Amniotic epithelial cell (primary cell): Measurements from ENCODE around the gene SLC45A1.

Experiments used
- DNase-seq: peaks from one replicate; pipeline ENCODE4 v3.0.0-alpha.2; 2010; ENCODE audit warnings: low read depth

The SLC45A1 gene

DNA sequence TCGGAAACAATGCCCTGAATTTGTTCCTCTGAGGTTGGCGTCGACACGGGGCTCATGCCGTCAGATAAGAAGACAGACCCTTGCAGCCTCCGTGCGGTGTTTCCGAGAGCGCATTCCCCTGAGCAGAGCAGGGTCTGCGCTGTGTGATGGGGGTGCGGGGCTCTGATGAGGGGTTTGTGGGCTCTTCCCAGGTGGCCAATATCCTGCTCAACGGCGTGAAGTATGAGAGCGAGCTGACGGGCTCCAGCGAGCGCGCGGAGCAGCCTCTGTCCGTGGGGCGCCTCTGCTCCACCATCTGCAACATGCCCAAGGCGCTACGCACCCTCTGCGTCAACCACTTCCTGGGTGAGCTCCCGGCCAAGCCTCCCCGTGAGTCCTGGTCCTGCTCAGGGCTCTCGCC lies 17.3 kb downstream of the SLC45A1 start:
- DNase-seq: no peak

GRCh38 chr1:8337776-8338525 lies 20.0 kb downstream of the SLC45A1 start:
- no peak for DNase-seq

- no peak for DNase-seq
Measured at GRCh38 chr1:8338526-8339202, 20.8 kb downstream of the SLC45A1 start.

- DNase-seq: no peak
Measured at GRCh38 chr1:8339203-8339600, 21.3 kb downstream of the SLC45A1 start.

DNA sequence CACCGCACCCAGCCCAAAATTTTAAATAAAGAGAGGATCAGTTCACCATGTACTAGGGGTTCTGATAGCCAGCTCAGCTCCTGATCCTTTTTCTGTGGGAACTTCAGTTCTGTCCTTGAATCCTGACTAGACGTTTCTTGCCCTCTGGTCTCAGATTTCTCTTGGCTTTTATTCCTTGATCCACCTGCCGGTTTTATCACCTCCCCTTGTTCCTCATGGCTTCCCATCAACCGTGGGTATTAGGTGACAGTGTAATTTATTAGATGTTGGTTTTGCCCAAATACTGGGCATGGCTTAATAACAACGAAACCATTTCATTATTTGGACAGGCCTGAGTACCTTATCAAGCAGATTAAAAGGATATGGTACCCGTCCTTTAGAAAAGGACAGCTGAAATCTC lies 22.5 kb downstream of the SLC45A1 start:
- DNase-seq: no peak

DNA sequence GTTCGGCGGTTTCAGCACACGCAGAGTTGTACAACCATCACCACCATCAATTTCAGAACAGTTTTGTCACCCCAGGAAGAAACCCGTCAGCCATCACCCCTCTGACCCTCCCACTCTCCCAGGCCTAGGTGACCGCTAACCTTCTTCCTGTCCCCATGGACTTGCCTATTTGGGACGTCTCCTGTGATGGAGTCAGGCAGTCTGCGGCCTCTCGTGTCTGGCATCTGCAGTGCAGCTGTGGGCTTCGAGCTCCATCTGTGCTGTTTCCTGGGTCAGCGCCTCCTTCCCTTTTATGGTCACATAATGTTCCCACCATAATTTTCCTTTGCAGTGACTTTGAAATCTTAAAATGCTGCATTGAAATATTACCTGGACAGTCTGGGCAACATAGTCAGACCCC lies 24.4 kb downstream of the SLC45A1 start:
- DNase-seq: no peak

- no peak for DNase-seq
Measured at GRCh38 chr1:8343044-8343443, 25.1 kb downstream of the SLC45A1 start.

- peak; percentile 95 for DNase-seq
Measured at GRCh38 chr1:8343464-8344001, 25.6 kb downstream of the SLC45A1 start.

DNA sequence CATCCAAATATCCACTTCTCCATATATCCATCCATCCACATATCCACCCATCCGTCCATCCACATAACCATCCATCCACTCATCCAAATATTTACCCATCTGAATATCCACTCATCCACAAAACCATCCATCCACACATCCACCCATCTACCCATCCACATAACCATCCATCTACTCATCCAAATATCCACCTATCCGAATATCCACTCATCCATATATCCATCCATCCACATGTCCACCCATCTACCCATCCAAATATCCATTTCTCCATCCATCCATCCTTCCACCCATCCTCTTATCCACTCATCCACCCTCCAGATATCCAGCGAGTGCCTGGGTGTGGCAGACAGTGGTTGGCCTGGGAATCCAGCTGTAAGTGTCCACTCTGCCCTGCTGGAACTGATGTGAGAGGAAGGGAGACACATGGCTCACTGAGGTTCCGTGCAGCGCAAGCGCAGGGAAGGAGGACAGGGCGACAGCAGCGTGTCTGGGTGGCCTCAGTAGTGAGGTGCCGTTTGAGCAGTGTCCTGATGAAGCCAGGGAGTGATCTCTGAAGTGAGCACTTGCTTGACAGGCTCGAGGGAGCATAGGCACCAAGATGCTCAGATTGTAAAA lies 27.1 kb downstream of the SLC45A1 start:
- no peak for DNase-seq

- DNase-seq: no peak
Measured at GRCh38 chr1:8345621-8346415, 27.9 kb downstream of the SLC45A1 start.

DNA sequence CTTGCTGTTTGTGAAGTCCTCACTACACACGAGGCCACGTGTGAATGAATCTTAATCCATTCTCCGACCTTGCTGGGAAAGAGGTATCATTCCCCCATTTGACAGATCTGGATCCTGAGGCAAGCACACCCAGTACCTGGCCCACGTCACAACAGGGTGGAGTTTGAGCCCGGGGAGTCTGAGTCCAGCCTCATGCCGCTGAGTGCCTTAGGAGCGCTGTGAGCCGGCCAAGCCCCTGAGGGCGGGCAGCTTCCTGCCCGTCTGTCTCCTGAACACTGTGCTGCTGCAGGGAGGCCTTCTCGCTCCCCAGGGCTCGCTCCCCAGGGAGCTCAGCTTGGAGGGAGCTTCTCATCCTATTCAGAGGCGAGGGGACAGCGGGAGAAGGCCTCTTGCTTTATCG lies 29.7 kb downstream of the SLC45A1 start:
- no peak for DNase-seq

GRCh38 chr1:8348047-8348776 lies 30.3 kb downstream of the SLC45A1 start:
- no peak for DNase-seq

DNA sequence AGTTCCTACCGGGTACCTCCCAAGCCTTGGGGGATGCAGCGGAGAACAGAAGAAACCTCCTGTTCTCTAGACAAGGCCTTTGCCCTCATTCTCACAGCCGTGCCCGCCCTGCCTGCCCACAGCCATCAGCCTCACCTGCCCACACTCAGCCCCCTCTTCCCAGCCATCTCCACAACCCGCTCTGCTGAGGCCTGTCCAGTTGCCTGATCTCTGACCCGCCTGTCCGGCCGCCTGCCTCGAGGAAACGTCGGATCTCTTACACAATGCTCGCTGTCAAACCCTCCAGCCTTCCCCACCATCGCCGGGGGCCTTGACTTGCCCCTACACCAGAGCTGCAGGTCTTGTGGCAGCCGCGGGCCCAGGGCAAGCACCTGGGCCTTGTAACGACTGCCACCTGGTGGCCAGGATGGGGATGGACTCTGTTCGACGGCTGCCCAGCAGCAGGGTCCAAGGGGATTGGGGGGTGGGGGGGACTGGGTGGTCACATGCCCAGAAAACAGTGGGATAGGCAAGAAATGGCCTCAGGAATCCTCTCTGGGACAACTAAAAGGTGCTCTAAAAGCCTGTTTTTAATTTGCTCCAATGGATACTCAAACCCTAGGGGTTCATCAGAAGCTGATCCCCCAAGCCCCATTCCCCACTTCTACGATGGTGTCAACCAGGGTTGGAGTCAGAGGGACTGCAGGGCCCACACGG lies 31.0 kb downstream of the SLC45A1 start:
- DNase-seq: peak; percentile 73

- DNase-seq: no peak
Measured at GRCh38 chr1:8349473-8349865, 31.6 kb downstream of the SLC45A1 start.

GRCh38 chr1:8349961-8350360 lies 32.0 kb downstream of the SLC45A1 start:
- DNase-seq: no peak

DNA sequence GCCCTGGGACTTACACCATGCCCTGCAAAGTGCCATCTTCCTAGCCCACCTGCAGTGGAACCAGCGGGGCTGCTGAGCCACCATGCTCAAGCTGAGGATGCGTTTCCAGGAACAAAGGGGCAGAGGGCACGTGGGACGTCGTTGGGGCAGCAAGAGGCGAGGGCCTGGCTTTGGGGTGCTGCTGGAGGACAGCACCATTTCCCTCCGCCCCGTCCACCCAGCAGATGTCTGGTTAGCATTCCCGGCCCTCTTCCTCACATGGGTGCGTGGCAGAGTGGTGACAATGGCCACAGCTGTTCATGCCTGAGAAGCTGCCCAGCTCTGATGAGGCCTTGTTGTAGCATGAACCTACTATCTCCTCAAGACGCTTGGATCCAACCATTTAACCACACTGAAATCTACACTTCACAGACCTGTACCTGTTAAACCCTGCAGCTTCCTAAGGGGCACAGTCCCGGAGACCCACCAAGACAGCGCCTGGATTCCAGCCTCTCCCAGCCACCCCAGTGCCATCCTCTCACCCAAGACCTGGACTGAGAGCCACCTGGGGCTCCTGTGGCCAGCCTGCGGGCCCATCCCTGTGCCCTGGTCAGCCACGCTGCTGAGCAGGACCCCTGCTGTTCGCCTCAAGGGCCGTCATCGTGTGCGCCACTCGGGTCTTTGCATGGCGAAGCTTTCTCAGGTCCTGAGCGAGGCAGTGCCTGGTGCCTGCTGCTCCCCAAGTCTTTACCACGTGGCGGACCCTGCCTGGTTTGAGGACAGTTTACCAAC lies 33.2 kb downstream of the SLC45A1 start:
- DNase-seq: no peak

- DNase-seq: no peak
Measured at GRCh38 chr1:8351693-8352470, 34.0 kb downstream of the SLC45A1 start.

- no peak for DNase-seq
Measured at GRCh38 chr1:8352471-8352845, 34.5 kb downstream of the SLC45A1 start.
